GM19239 (cell line): ENCODE results near the gene ENGASE.

ENCODE experiments used
- DNase-seq: peaks from one replicate; pipeline ENCODE4 v3.0.0; 2011; ENCODE audit warnings: low spot score; ENCODE audit not compliant: insufficient read length
- FAIRE-seq: peaks from 2 replicates; lab custom pipeline; 2011; peaks lifted over from hg19 to GRCh38; lab: Jason Lieb, UNC

ENGASE gene

GRCh38 chr17:79108870-79109269, 34.2 kb downstream of the ENGASE start:
- FAIRE-seq, result no peak
- DNase-seq, result no peak

GRCh38 chr17:79109584-79109983, 35.0 kb downstream of the ENGASE start:
- DNase-seq (no peak), FAIRE-seq (no peak)

GRCh38 chr17:79111097-79111496, 36.5 kb downstream of the ENGASE start:
- FAIRE-seq, result no peak
- DNase-seq, result no peak

GRCh38 chr17:79112471-79112870, 37.8 kb downstream of the ENGASE start:
- FAIRE-seq (no peak), DNase-seq (no peak)

- no peak for FAIRE-seq
- DNase-seq, result no peak
Measured at GRCh38 chr17:79113699-79114457, 39.3 kb downstream of the ENGASE start.

GRCh38 chr17:79114458-79115301, 40.1 kb downstream of the ENGASE start:
- no peak for FAIRE-seq
- DNase-seq, result no peak

- DNase-seq, result no peak
- no peak for FAIRE-seq
Measured at GRCh38 chr17:79115487-79115886, 40.9 kb downstream of the ENGASE start.

GRCh38 chr17:79116575-79117368, 42.1 kb downstream of the ENGASE start:
- no peak for FAIRE-seq
- DNase-seq, result no peak

- no peak for FAIRE-seq
- DNase-seq, result no peak
Measured at GRCh38 chr17:79117905-79118487, 43.4 kb downstream of the ENGASE start.

- FAIRE-seq (no peak), DNase-seq (no peak)
Measured at GRCh38 chr17:79118924-79119323, 44.3 kb downstream of the ENGASE start.

GRCh38 chr17:79120259-79120658, 45.6 kb downstream of the ENGASE start:
- no peak for DNase-seq
- no peak for FAIRE-seq

GRCh38 chr17:79123988-79124387, 49.4 kb downstream of the ENGASE start:
- DNase-seq, result no peak
- no peak for FAIRE-seq

- DNase-seq (no peak), FAIRE-seq (no peak)
Measured at GRCh38 chr17:79124513-79125209, 50.0 kb downstream of the ENGASE start.

- FAIRE-seq (no peak), DNase-seq (no peak)
Measured at GRCh38 chr17:79125503-79125902, 50.9 kb downstream of the ENGASE start.

GRCh38 chr17:79126139-79126538, 51.5 kb downstream of the ENGASE start:
- no peak for DNase-seq
- FAIRE-seq, result no peak

- FAIRE-seq, result no peak
Measured at GRCh38 chr17:79127534-79128135, 53.0 kb downstream of the ENGASE start.

GRCh38 chr17:79129523-79129922, 54.9 kb downstream of the ENGASE start:
- DNase-seq (no peak), FAIRE-seq (no peak)

More at GRCh38 chr17:79127534-79128135, 53.0 kb downstream of the ENGASE start:
- no peak for DNase-seq

- DNase-seq (no peak), FAIRE-seq (no peak)
Measured at GRCh38 chr17:79130536-79131273, 56.1 kb downstream of the ENGASE start.

- no peak for FAIRE-seq
- DNase-seq, result no peak
Measured at GRCh38 chr17:79131274-79131635, 56.6 kb downstream of the ENGASE start.
